HT1080 (cell line): ENCODE measurements around the gene CCDC71L. TPM values are rescaled to one million over a fixed set of nuclear protein-coding genes. Genes with fewer than 3 reads are reported as not detected.
"Not testable (repeated sequence)": the region's sequence is repeated elsewhere in the genome, so short reads cannot be mapped to it uniquely, and the experiment has no call there.

Experiments
- DNase-seq: peaks from one replicate; pipeline ENCODE4 v3.0.0-alpha.2; 2015; ENCODE audit warnings: low read depth
- polyA plus RNA-seq, 2 experiments: library from polyadenylated mRNA; depleted of rRNA; stranded (reverse); fragments of >200 nt; gene quantifications; 2 replicates each; pipeline ENCODE4 v1.2.3, GENCODE V29; 2015
- total RNA-seq: library from RNA; depleted of rRNA; stranded (reverse); fragments of >200 nt; shearing (Covaris generic); gene quantifications from 2 replicates; pipeline ENCODE4 v1.2.3, GENCODE V29; 2014; rRNA removed

Gene CCDC71L
- 18.1 and 21.8 TPM in 2 replicates for total RNA-seq
- 12.1 and 17.2 TPM in 2 replicates for polyA plus RNA-seq (2015; cell fraction: cytosol; rRNA removed)
- polyA plus RNA-seq (2015; cell fraction: nucleus; rRNA removed) = 8.9 and 9.3 TPM in 2 replicates

- DNase-seq = peak; percentile 90
These were observed at the start of gene CCDC71L for GRCh38 chr7:106660862-106661720. CCDC71L (minus strand) TSS chr7:106661158; CDS start chr7:106660896, 262 bp downstream.

DNA sequence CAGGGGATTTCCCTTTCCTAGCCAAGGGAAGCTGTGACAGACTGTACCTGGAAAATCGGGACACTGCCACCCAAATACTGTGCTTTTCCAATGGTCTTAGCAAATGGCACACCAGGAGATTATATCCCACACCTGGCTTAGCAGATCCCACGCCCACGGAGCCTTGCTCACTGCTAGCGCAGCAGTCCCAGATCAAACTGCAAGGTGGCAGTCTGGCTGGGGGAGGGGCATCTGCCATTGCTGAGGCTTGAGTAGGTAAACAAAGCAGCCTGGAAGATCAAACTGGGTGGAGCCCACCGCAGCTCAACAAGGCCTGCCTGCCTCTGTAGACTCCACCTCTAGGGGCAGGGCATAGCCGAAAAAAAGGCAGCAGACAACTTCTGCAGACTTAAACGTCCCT, 48.6 kb upstream of the CCDC71L start:
- DNase-seq = not testable (repeated sequence)

DNA sequence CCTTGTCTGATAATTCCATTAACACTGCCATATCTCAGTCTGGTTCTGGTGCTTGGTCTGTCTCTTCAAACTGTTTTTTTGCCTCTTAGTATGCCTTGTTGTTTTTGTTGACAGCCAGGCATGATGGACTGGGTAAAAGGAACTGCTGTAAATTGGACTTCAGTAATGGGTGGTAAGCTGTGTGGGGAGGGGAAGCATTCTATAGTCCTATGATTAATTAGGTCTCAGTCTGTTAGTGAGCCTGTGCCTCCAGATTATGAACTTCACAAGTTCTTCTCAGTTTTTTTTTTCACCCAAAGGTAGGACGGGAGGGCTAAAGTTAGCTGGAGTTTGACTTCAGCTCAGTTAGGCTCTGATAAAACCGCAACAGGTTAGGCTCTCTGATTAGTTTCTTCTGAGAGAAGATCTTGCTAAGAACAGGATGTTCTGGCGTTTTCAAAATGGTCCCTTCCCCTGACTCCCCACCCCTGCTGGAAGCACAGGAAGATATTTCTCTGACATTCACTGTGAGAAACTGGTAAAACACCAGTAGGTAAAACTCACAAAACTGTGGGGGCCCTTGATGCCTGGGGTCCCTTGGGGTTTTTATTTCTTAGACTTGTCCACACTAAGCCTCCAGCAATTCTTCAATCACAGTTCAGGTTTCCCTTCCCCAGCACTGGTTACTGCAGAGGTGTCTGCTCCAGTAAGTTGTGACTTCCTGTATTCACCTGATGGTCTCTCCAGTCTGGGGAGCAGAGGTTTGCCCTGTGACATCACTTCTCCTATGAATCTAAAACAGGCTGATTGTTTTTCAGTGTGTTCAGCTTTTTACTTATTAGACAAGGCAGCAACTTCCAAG, 43.3 kb upstream of the CCDC71L start:
- DNase-seq = no peak

DNA sequence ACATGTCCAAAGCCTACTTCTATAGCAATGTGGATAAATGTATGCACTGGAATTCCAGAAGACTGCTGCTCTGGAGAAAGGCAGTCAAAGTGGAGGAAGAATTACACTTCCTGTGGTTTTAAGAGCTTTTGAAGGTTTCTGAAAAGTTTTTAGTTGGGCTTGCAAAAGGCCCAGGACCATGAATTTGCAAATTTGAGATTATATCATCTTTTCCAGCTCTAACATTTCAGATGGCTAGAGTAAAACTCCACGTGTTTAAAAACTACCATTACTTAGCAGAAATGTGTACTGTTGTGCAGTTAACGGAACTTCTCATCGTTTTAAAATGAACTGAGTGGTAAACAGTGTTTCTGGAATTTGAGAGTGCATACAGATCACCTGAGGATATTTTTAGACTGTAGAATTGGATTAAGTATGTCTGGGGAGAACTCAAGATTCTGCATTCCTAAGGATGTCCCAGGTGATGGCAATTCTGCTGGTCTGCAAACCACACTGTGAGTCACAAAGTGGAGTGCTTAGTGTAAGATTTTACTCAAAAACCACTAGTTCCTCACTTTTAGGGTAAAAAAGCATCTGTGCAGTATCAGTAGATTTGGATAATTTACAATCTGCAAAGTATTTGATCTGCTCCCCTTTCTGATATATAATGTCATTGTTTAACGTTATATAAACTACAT, 32.9 kb upstream of the CCDC71L start:
- peak; percentile 43 for DNase-seq

GRCh38 chr7:106692450-106693051, 31.6 kb upstream of the CCDC71L start:
- DNase-seq = no peak

- not testable (repeated sequence) for DNase-seq
These were observed 27.2 kb upstream of the CCDC71L start for GRCh38 chr7:106688161-106688560.

- no peak for DNase-seq
These were observed 23.0 kb upstream of the CCDC71L start for GRCh38 chr7:106683941-106684340.

DNA sequence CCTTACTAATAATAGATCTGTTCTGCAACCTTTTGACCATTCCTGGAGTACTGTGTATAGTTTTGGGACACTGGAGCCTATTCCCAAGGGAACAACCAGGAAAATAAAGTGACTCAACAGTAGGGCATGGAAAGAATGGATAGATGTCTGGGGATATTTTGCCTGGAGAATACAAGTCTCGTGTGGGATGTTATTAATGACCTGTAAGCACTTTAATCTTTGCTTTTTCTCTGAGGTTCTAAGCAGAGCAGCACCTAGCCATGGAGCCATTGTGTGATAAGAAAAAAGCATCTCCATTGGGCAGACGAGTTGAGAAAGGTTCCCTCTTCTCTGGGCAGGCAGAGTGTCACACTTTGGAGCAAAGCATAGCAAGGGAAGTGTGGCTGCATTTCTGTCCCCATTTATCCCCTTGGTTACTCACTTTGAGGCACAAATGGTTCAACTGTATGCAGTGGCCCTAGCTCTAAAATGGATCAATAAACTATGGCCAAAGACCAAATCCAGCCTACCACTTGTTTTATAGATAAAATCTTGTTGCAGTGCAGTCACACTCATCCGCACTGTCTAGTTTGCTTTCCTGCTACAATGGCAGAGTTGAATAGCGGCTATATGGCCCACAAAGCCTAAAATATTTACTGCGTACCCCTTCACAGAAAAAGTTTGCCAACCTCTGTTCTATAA, 21.0 kb upstream of the CCDC71L start:
- peak; percentile 68 for DNase-seq

DNA sequence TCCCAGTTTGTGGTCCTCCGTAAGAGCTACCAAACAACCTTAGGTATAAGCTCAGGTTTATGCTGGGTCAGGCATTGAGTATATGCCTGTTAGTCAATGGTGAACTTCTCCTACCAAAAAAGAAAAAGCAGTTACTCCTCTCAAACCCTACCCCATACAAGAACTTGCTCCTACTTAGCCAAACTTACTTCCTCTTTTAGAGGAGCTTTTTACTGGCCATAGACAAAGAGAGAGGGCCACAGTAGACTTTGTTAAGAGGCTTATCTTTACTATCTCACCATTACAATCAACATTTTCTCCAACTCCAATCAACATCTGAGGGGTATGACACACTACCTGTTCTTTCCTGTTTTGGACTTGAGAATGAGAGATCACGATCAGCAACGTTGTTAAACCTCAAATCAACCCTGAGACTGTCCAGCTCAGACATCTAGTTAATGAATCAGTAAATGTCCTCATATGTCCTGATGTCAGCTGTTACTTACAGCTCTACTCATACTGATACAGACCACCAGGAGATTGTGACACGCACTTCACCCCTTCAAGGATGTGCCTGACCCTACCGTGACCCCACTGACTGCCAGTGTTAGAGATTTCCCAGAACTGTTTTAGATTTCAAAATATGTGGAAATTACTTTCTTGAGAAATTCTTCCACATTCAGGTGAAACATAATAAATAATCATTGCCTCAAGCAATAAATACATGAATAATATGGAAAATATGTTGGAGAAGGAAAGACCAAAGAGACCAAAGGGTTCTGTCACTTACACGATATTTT, 18.4 kb upstream of the CCDC71L start:
- DNase-seq = peak; percentile 13

DNA sequence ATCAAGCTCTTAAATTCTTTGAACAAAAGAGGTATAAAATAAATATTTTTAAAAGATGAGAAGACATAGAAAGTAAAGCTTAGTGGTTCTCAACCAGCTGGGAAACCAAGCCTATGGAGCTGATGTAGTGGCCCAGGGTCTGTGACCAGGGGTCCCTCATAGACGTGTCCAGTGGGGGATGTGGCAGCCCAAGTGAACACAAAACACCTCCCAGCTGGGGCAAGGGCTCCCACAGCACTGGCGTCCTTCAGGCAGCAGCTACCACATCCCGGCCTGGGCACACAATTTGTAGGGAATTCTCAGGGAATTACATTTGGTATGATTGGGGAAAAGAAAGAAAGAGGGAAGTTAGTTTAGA, 17.8 kb upstream of the CCDC71L start:
- DNase-seq = no peak

DNA sequence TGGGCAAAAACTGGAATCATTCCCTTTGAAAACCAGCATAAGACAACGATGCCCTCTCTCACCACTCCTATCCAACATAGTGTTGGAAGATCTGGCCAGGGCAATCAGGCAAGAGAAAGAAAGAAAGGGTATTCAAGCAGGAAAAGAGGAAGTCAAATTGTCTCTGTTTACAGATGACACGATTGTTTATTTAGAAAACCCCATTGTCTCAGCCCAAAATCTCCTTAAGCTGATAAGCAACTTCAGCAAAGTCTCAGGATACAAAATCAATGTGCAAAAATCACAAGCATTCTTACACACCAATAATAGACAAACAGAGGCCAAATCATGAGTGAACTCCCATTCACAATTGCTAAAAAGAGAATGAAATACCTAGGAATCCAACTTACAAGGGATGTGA, 15.5 kb upstream of the CCDC71L start:
- DNase-seq = not testable (repeated sequence)

DNA sequence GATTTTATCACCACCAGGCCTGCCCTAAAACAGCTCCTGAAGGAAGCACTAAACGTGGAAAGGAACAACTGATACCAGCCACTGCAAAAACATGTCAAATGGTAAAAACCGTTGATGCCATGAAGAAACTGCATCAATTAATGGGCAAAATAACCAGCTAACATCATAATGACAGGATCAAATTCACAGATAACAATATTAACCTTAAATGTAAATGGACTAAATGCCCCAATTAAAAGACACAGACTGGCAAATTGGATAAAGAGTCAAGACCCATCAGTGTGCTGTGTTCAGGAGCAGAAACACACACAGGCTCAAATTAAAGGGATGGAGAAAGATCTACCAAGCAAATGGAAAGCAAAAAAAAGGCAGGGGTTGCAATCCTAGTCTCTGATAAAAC, 12.7 kb upstream of the CCDC71L start:
- DNase-seq = not testable (repeated sequence)

GRCh38 chr7:106671930-106672329, 11.0 kb upstream of the CCDC71L start:
- not testable (repeated sequence) for DNase-seq

GRCh38 chr7:106671160-106671559, 10.2 kb upstream of the CCDC71L start:
- no peak for DNase-seq

DNA sequence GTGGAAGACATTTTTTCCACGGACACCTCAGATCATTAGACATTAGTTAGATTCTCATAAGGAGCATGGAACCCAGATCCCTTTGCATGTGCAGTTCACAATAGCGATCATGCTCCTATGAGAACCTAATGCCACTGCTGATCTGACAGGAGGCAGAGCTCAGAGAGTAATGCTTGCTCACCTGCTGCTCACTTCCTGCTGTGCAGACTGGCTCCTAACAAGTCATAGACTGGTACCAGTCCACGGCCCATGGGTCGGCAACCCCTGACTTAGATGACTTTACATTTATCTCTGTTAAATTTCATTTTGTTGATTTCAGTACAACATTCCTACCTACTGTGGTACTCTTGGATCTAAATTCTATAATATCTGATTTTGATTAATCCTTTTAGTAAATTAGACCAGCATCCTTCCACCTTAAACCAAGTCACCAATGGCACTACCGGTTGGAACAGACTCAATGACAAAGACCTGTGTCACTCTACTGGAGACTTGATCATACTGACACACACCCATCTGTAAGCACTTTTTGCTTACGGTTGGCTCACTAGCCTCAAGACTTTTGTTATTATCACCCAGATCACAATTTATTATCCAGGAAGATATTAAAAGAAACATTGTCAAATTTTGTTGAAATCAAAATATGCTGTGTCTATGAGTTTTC, 8.0 kb upstream of the CCDC71L start:
- peak; percentile 50 for DNase-seq

GRCh38 chr7:106666353-106666752, 5.4 kb upstream of the CCDC71L start:
- no peak for DNase-seq

GRCh38 chr7:106664343-106664742, 3.4 kb upstream of the CCDC71L start:
- no peak for DNase-seq

- peak; percentile 80 for DNase-seq
These were observed 746 bp downstream of the CCDC71L start for GRCh38 chr7:106659963-106660861.
